A549 treated with dexamethasone at 1 μM for 4 hours (cell line): Measurements from ENCODE around the gene PCSK9. TPM values are rescaled to one million over a fixed set of nuclear protein-coding genes. Genes with fewer than 3 reads are reported as not detected.

ENCODE experiments used
- total RNA-seq: library from RNA; stranded (reverse); fragments of 200-300 nt; extraction: Qiagen RNA extraction; gene quantifications from 5 replicates; pipeline ENCODE4 v1.2.3, GENCODE V29; 2022

The PCSK9 gene
- total RNA-seq = 1.8 to 3.2 TPM (median 2.5 TPM) in 5 replicates

DNA sequence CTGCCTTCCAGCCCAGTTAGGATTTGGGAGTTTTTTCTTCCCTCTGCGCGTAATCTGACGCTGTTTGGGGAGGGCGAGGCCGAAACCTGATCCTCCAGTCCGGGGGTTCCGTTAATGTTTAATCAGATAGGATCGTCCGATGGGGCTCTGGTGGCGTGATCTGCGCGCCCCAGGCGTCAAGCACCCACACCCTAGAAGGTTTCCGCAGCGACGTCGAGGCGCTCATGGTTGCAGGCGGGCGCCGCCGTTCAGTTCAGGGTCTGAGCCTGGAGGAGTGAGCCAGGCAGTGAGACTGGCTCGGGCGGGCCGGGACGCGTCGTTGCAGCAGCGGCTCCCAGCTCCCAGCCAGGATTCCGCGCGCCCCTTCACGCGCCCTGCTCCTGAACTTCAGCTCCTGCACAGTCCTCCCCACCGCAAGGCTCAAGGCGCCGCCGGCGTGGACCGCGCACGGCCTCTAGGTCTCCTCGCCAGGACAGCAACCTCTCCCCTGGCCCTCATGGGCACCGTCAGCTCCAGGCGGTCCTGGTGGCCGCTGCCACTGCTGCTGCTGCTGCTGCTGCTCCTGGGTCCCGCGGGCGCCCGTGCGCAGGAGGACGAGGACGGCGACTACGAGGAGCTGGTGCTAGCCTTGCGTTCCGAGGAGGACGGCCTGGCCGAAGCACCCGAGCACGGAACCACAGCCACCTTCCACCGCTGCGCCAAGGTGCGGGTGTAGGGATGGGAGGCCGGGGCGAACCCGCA, at the start of gene PCSK9:
Gene PCSK9 (plus strand): TSS at position 207 of the 741 bp plus-strand sequence. CDS start 290 bp downstream, at position 497.

DNA sequence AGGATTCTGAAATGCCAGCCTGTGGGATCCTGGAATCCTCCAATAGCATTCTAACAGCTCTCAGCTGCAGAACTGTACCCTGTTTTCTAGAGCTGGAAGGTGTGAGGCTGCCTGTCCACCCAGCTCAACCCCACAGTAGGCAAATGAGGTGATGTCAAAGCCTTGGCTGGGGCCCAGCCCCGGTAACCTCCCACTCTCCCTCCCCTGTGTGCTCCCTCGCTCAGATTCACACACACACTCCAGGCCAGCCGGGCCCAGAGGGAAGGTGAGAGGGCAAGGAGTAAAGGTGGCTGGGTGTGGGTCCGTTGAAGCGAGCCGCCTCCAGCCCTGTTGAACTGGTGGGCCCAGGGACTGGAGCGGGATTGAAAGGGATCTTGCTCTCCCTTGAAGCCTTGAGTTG, 40.7 kb upstream of the PCSK9 start, which contains the start of gene BSND:
Gene BSND (plus strand): TSS at position 257 of the 400 bp plus-strand sequence. CDS start 254 bp downstream, outside the sequence.

Other genes with a start within 250 kb of the PCSK9 start
- not detected in 5 replicates for gene TTC22, start 238.2 kb upstream of the PCSK9 start, total RNA-seq
- 40.5 to 52.7 TPM (median 50.1 TPM) in 5 replicates for gene DHCR24, start 152.4 kb upstream of the PCSK9 start, total RNA-seq
- gene TMEM61, start 58.9 kb upstream of the PCSK9 start, total RNA-seq = 0.43 to 1.4 TPM (median 0.88 TPM) in 5 replicates
- 0.01 TPM in 1 of 5 replicates, not detected in the others for gene BSND, start 40.6 kb upstream of the PCSK9 start, total RNA-seq
- gene USP24, start 175.8 kb downstream of the PCSK9 start, total RNA-seq = 14.2 to 18.1 TPM (median 17.4 TPM) in 5 replicates